SH-SY5Y (cell line): ENCODE measurements around the gene RNU2-1.

Source experiments
- GATA2 ChIP-seq: IDR thresholded peaks from 2 replicates; pipeline ENCODE4 v1.6.1; 2011; ENCODE audit warnings: mild to moderate bottlenecking, low read depth, low read length
- GATA3 ChIP-seq: IDR thresholded peaks from 2 replicates; pipeline ENCODE4 v1.6.1; 2011; ENCODE audit warnings: low read depth, mild to moderate bottlenecking, low read length, moderate library complexity

GRCh38 chr17:43183921-43184320 is 49.9 kb downstream of the RNU2-1 start:
- TF ChIP-seq GATA2 (no peak), GATA3 (no peak)
